AG09319 (cell line): Measurements from ENCODE around the gene METRN.

Experiments
- DNase-seq: peaks from one replicate; pipeline ENCODE4 v3.0.0-alpha.2; 2010; ENCODE audit warnings: low read depth; ENCODE audit errors: extremely low read depth
- TF ChIP-seq, protein P1 (sequence below): IDR thresholded peaks from 2 replicates; pipeline ENCODE4 v1.5.1; 2011; ENCODE audit warnings: low read depth, mild to moderate bottlenecking, inconsistent platforms, low read length, moderate library complexity

The METRN gene

DNA sequence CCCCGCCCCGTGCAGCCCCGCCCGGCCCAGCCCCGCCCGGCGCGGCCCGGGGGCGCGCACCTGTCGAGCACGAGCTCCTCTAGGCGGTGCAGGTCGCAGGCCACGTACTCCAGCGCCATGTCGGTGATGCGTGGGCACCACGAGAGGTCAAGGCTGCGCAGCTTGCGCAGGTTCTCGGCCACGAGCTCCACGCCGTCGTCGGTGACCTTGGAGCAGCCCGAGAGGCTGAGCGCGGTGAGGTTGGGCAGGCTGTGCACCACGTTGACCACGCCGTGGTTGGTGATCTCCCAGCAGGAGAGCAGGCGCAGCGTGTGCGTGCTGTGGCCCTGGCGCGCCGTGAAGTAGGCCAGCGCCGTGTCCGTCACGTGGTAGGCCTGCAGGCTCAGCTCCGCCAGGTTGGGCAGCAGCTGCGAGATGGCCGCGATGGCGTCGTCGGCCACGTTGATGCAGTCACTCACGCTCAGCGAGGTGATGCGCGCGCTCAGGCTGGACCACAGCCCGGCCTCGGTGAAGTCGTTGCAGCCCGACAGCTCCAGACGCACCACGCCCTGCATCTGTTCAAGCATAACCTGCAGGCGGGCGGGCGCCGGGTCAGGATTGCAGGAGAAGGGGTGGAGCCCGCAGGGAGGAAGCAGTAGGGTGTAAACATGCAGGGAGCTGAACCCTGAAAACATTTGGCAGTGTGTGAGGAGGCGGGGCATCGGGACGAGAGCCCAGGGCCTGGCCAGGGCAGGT lies 19.4 kb upstream of the METRN start:
- no peak for DNase-seq
- TF ChIP-seq, protein P1, sequence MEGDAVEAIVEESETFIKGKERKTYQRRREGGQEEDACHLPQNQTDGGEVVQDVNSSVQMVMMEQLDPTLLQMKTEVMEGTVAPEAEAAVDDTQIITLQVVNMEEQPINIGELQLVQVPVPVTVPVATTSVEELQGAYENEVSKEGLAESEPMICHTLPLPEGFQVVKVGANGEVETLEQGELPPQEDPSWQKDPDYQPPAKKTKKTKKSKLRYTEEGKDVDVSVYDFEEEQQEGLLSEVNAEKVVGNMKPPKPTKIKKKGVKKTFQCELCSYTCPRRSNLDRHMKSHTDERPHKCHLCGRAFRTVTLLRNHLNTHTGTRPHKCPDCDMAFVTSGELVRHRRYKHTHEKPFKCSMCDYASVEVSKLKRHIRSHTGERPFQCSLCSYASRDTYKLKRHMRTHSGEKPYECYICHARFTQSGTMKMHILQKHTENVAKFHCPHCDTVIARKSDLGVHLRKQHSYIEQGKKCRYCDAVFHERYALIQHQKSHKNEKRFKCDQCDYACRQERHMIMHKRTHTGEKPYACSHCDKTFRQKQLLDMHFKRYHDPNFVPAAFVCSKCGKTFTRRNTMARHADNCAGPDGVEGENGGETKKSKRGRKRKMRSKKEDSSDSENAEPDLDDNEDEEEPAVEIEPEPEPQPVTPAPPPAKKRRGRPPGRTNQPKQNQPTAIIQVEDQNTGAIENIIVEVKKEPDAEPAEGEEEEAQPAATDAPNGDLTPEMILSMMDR = no peak

DNA sequence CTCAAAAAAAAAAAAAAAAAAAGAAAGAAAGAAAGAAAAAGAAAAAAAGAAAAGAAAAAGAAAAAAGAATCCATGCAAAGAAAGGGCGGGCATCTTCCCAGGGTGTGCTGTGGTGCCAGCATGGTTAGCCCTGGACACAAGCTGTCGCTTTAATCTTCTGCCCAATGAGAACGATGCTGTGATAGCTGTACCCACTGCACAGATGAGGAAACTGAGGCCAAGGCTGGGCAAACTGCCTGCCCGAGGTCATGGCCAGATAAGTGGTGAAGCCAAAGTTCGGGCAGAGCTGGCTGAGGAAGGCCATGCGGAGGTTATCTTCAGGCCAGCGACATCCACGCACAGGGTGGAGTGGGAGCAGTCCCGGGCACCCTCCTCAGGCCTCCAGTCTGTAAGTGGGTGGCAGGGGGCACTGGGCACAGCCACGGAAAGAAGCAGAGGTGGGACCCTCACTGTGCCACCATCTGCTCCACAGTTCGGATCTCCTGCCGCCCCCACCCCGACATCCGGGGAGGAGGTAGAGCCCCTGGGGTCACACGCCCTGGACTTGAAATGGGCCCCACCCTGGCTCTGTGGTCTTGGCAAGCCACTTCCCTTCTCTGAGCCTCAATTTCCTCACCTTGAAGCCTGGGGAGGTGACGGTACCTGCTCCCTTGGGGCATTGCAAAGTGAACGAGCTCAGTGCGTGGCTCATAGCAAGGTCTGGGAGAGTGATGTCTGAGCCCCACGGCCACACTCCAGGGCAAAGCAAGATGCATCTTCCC lies 15.8 kb upstream of the METRN start:
- no peak for DNase-seq
- TF ChIP-seq, protein P1 = no peak

DNA sequence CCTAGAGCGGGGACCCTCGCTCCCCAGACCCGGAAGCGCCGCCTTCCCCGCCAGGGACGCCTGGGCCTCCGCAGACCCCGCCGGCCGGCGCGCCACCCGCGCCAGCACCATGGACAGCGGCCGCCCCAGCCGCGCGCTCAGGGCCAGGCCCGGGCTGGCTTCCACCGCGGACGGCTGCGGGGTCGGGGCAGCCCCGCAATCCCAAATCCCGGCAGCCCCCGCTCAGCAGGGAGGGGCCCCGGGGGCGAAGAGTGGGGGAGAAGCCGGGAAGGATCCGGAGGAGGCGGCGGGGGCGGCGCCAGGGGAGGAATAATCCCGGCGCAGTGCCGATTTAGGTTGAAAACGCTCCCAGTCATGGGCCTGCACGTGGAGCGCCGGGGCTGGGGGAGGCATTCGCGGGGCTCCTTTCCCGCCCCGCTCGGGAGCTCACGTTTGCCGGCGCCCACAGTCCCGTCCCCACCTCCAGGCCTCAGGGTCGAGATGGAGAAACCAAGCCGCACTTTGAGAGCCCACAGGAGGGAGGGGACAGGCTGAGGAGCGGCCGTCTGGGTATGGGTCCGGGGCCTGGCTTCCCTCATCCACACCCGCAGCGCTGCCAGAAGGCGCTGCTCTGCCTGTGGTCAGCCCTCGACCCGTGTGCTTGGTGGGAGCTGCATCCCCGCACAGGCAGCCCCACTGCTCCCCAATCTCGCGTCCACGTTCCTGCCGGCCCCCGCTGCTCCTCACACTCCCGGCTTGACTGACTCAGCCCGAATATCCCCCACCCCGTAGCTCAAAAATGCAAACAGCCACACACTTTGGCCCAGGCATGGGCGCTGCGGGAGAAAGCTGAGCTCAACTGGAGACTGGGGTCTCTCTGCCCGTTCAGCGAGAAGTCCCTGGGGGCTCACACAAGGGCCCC lies 14.0 kb upstream of the METRN start:
- TF ChIP-seq, protein P1 = no peak
- no peak for DNase-seq

DNA sequence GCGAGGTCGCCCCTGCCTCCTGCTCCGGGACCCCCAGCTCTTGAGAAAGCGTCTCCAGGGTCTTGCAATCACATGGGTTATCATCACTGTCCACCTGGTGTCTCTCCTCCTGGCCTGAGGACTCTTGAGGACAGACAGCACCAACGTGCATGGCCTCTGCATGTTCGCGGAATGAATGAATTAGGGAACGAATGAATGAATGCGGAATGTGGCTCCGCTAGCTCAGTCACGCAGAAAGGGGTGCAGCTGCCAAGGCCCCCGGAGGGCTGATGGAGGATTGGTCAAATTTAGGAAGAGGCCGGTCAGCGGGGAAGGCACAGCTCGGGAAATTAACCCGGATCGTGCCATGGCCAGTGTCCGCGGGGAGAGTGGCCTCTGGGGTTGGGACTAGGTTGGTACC lies 12.6 kb upstream of the METRN start:
- DNase-seq = no peak
- TF ChIP-seq, protein P1 = no peak

DNA sequence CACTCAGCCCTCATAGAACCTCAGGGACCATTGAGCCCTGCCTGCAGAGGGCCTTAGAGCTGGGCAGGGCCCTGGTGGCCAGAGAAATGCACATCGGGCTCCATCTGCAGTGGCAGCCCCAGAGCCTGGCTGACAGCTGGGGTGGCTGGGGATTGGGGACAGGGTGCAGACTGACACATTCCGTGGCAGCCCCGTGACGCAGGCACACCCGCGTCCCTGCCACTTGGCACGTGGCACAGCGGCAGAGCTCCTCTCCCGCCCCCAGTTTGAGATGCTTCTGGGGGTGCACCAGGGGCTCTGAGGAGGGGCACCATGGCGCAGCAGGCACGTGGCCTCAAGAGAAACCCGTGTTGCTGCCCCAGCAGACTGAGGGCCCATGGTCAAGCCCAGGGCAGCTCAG lies 11.5 kb upstream of the METRN start:
- TF ChIP-seq, protein P1 = no peak
- DNase-seq = no peak

DNA sequence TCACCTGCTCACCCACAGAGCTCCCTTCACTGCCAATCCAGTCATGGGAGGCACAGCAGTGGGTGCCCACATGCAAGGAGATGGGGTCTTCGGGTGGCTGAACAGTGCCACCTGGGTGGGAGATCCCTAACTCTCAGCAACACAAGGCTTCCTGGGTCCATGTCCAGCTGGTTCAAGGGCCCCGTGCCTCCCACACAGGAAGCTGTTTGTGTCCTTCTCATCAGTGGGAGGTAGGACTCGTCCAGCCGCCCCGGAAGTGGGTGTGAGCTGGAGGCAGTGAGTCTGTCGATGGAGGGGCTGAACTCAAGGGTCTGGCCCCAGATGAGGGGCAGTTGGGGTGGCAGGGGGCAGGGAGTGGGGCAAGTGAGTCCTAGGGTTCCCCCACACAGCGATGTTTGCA lies 10.9 kb upstream of the METRN start:
- DNase-seq = no peak
- TF ChIP-seq, protein P1 = no peak
